Measurements from ENCODE around the gene SPTBN5.

GRCh38 chr15:41928100-41928499 is 34.2 kb upstream of the SPTBN5 start:
- TF ChIP-seq CTCF (IDR thresholded peaks at IDR 0.05; ENCODE audit: low read length) = no peak
- no peak for TF ChIP-seq EZH2 (IDR thresholded peaks at IDR 0.05; ENCODE audit: borderline replicate concordance, low read length)
